Skeletal muscle tissue (tissue), 4 donors: ENCODE results near the gene TM9SF3. TPM values are rescaled to one million over a fixed set of nuclear protein-coding genes. Genes with fewer than 3 reads are reported as not detected.

Experiments
- H3K27ac ChIP-seq: one replicate; pipeline ENCODE4 v1.7.0; 2013; ENCODE audit warnings: mild to moderate bottlenecking, low read depth, low read length, inconsistent platforms
- H3K27me3 ChIP-seq, 3 donors: one replicate each; pipeline ENCODE4 v1.7.0; 2013; ENCODE audit warnings: low read length in 3 of 3; ENCODE audit not compliant: control insufficient read depth in 3 of 3, insufficient read depth in 3 of 3
- H3K36me3 ChIP-seq, 3 donors: one replicate each; pipeline ENCODE4 v1.7.0; 2013; ENCODE audit warnings: low read length in 3 of 3; ENCODE audit not compliant: control insufficient read depth in 3 of 3, insufficient read depth in 3 of 3
- H3K4me1 ChIP-seq, 3 donors: one replicate each; pipeline ENCODE4 v1.7.0; 2013; ENCODE audit warnings: low read length in 3 of 3, mild to moderate bottlenecking in 3 of 3; ENCODE audit not compliant: control insufficient read depth in 3 of 3, insufficient read depth in 3 of 3
- H3K4me3 ChIP-seq, 3 donors: one replicate each; pipeline ENCODE4 v1.7.0; 2013; ENCODE audit warnings: low read length in 3 of 3
- H3K9ac ChIP-seq, 3 donors: one replicate each; pipeline ENCODE4 v1.7.0; 2013; ENCODE audit warnings: low read length in 3 of 3, mild to moderate bottlenecking in 3 of 3, moderate library complexity in 2 of 3, low read depth in 1 of 3
- H3K9me3 ChIP-seq, 3 donors: one replicate each; pipeline ENCODE4 v1.7.0; 2013; ENCODE audit warnings: low read length in 3 of 3; ENCODE audit not compliant: control insufficient read depth in 3 of 3
- total RNA-seq: library from RNA; depleted of rRNA; stranded (reverse); fragments of >200 nt; gene quantifications from one replicate; pipeline ENCODE4 v1.2.3, GENCODE V29; 2014
- donor health status: Osteomylitis.

Gene TM9SF3
- total RNA-seq, 1 donor from 2014 or later, result 70.5 TPM

GRCh38 chr10:96570983-96571964 is 15.5 kb downstream of the TM9SF3 start:
- Histone ChIP-seq H3K9ac (no peak overlapping the region), H3K27ac (no peak overlapping the region), H3K27me3 (no peaks in the 10 kb centered on the region), H3K4me3 (no peak overlapping the region), H3K9me3 (no peaks in the 10 kb centered on the region), H3K4me1 (peaks cover 2 to 7% (median 4%) of the 10 kb centered on the region in 3 donors), H3K36me3 (peaks cover 0 to 4% (median under 1%) of the 10 kb centered on the region in 3 donors)

- Histone ChIP-seq H3K9ac (no peak overlapping the region), H3K9me3 (no peaks in the 10 kb centered on the region), H3K36me3 (no peaks in the 10 kb centered on the region), H3K27ac (no peak overlapping the region), H3K4me1 (peaks cover 2 to 7% (median 4%) of the 10 kb centered on the region in 3 donors), H3K4me3 (no peak overlapping the region), H3K27me3 (no peaks in the 10 kb centered on the region)
These were observed 16.3 kb downstream of the TM9SF3 start for GRCh38 chr10:96570511-96570910.

GRCh38 chr10:96568402-96568801 is 18.4 kb downstream of the TM9SF3 start:
- Histone ChIP-seq H3K9me3 (no peaks in the 10 kb centered on the region), H3K27me3 (no peaks in the 10 kb centered on the region), H3K4me1 (peaks cover 2 to 7% (median 4%) of the 10 kb centered on the region in 3 donors)

GRCh38 chr10:96565774-96566173 is 21.0 kb downstream of the TM9SF3 start:
- Histone ChIP-seq H3K27ac (no peak overlapping the region), H3K27me3 (no peaks in the 10 kb centered on the region), H3K9me3 (no peaks in the 10 kb centered on the region), H3K9ac (no peak overlapping the region), H3K4me1 (no peaks in the 10 kb centered on the region), H3K4me3 (no peak overlapping the region), H3K36me3 (peaks cover 0 to 11% (median 6%) of the 10 kb centered on the region in 3 donors)

More at GRCh38 chr10:96568402-96568801, 18.4 kb downstream of the TM9SF3 start:
- no peak overlapping the region for H3K9ac ChIP-seq
- peaks cover 0 to 3% (median 0%) of the 10 kb centered on the region in 3 donors for H3K36me3 ChIP-seq
- H3K27ac ChIP-seq, result no peak overlapping the region
- no peak overlapping the region for H3K4me3 ChIP-seq

- H3K27ac ChIP-seq, result no peak overlapping the region
- peaks cover 8 to 35% (median 25%) of the 10 kb centered on the region in 3 donors for H3K36me3 ChIP-seq
- H3K9ac ChIP-seq, result peak overlapping the region in 1 of 3 donors; percentile 11
- H3K4me3 ChIP-seq, result no peak overlapping the region
- H3K9me3 ChIP-seq, result no peaks in the 10 kb centered on the region
- no peaks in the 10 kb centered on the region for H3K4me1 ChIP-seq
- no peaks in the 10 kb centered on the region for H3K27me3 ChIP-seq
These were observed 25.6 kb downstream of the TM9SF3 start for GRCh38 chr10:96560966-96561887.

- Histone ChIP-seq H3K9ac (no peak overlapping the region), H3K27ac (no peak overlapping the region), H3K36me3 (peaks cover 8 to 35% (median 25%) of the 10 kb centered on the region in 3 donors), H3K4me1 (no peaks in the 10 kb centered on the region), H3K4me3 (no peak overlapping the region), H3K9me3 (no peaks in the 10 kb centered on the region), H3K27me3 (no peaks in the 10 kb centered on the region)
These were observed 26.3 kb downstream of the TM9SF3 start for GRCh38 chr10:96560489-96560888.

GRCh38 chr10:96556003-96556402 is 30.8 kb downstream of the TM9SF3 start:
- Histone ChIP-seq H3K4me1 (no peaks in the 10 kb centered on the region), H3K36me3 (peaks cover 10 to 40% (median 19%) of the 10 kb centered on the region in 3 donors), H3K9ac (peak overlapping the region in 1 of 3 donors; percentile 14), H3K4me3 (no peak overlapping the region), H3K9me3 (no peaks in the 10 kb centered on the region), H3K27me3 (no peaks in the 10 kb centered on the region), H3K27ac (no peak overlapping the region)

GRCh38 chr10:96555330-96555729 is 31.5 kb downstream of the TM9SF3 start:
- H3K4me3 ChIP-seq, result no peak overlapping the region
- no peaks in the 10 kb centered on the region for H3K9me3 ChIP-seq
- H3K9ac ChIP-seq, result no peak overlapping the region
- peaks cover 10 to 37% (median 20%) of the 10 kb centered on the region in 3 donors for H3K36me3 ChIP-seq
- no peaks in the 10 kb centered on the region for H3K27me3 ChIP-seq
- H3K27ac ChIP-seq, result no peak overlapping the region
- H3K4me1 ChIP-seq, result no peaks in the 10 kb centered on the region

- Histone ChIP-seq H3K4me1 (peaks cover 5% of the 10 kb centered on the region in 3 donors), H3K36me3 (peaks cover 8 to 38% (median 22%) of the 10 kb centered on the region in 3 donors), H3K9me3 (no peaks in the 10 kb centered on the region), H3K4me3 (no peak overlapping the region), H3K27ac (no peak overlapping the region), H3K27me3 (no peaks in the 10 kb centered on the region), H3K9ac (no peak overlapping the region)
These were observed 38.2 kb downstream of the TM9SF3 start for GRCh38 chr10:96548589-96548988.
